HG03103 (cell line): Measurements from ENCODE around the gene PTPRD.

ENCODE experiments used
- ATAC-seq: cut with Tn5 transposase; IDR thresholded peaks from one replicate; pipeline ENCODE4 v1.9.1; 2021; ENCODE audit warnings: low read depth; ENCODE audit not compliant: unreplicated experiment

Gene PTPRD

DNA sequence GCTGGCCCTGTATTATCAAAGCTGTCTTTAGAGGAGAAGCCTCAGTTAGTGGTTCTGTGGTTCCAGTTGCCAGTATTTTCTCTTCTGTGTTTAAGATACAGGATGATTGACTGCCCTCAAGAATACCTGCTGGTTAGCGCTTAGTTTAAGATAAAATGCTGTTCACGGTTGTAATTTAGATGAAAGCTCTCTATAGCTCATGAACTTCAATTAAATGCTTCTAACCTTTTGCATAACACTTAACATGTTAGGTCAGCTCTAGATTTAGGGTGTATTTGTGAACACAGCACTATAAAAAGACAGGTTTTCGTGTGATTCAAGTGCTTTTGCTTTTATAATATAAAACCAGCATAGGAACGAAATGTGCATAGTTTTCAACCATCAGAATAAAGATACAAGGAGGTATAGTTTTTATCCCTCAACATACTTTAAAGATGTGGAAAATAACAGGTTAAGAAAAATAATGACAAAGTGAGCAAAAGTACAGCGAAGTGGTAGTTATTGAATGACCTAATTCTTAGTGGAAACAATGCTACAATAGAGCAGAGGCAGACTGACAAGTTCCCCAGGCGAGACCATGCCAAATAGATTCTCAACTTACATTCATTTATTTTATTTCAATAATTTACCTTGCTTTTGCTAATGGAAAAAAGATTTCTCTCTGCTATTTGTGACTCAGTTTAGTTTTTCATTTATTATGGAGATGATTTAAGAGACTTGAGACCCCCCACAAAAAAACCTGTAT, 2210.7 kb downstream of the PTPRD start:
- no peak for ATAC-seq

DNA sequence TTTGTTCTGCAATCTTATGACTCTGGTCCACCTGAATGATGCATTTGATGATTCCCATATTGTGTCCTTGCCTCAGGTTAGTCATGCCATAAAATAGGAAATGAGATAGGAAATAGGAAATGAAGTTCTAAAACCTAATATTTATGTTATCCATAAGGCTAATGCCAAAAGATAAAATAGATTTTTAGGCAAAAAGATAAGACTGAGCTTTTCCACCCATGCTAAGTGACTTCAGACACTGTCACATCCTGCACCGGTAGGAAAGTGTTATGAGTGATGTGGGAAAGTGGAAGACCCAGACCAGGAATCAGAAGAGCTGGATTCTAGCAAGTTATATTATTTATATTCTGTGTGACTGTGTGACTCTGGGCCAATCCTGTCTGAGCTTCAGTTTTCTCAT, 2212.4 kb downstream of the PTPRD start:
- ATAC-seq: no peak

DNA sequence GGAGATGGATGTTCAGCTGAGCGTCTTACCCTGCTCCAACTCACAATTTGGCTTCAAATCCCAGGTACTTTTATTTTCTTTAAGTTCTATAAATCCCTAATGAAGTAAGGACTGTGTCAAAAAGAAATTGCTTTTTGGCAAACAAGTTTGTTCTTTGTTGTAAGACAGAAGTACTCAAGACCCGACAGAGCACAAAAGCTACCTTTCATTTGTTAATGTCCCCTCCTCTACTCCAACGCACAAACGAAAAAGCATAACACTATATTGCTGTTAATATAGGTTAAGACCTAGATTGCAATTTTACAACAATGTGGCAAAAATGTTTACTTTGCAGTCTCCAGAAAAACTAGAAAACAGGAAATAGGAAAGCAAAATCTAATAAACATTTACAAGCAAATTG, 2217.8 kb downstream of the PTPRD start:
- ATAC-seq: no peak

DNA sequence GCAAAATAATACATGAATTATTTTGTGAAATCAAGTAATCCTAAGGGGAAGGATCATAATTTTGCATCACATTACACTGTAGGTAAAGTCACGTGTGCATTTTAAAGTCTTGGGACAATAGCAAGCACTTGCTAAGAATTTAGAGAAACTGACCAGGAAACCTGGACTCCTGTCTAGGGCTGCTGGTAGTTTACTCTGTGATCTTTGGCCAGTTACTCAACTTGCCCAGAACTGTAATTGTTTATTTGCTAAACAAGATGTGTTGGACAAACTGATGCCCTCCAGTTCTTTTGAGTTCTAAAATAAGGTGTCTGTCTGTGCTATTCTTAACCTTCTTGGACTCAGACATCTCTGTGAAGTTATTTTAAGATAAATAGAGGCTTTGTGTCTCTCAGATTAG, 2218.5 kb downstream of the PTPRD start:
- no peak for ATAC-seq

DNA sequence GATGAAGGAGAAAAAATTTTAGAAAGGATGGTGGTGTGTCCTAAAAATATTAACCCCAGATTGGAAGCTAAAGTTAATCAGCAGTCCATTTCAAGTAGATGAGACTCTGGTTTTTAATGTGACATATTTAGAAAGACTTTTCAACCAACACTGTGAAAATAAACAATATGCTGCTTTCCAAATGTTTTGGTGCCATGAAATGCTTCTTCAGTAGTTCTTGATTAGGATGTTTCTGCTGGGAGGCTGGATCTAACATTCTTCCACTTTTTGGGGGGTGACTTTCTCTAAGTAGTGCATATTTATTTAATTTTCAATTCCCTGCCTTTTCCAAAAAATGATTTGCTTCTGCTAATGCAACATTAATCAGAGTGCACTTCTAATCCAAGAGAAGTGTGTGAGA, 2219.9 kb downstream of the PTPRD start:
- ATAC-seq: no peak

DNA sequence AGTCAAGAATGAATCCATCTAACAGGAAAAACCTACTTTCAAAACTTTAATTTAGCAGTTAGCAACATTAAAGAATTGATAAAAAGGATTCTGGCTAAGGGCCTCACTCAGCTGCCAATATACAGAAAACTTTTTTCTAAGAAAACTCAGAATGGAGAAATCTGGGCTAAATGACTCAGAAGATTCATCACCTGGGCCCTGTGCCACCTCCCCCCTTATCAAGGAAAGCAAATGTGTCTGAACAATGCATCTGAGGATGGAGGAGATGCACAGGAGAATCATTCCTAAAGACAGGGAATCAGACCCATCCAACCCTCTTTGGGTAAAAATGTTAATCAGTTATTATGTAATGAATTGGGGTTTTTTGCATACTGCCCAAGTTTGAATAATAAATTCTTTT, 2221.2 kb downstream of the PTPRD start:
- no peak for ATAC-seq

DNA sequence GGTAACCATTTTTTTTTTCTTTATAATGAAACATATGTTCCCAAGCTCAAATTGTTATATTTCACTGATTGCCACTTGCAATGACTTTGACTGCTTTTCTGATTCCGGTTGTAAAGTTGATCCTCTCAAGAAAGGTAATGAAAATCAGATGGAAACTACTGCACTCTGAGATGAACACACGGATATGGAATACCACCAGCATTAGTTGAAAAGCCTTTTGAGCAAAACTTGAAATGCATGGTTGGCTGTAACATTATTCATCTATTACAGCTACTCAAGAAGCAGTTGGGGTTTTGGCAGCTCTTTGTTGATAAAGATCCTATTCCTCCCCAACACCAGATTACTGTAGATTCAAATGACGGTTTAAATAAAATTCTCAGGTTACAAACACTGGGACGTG, 2221.7 kb downstream of the PTPRD start:
- no peak for ATAC-seq

DNA sequence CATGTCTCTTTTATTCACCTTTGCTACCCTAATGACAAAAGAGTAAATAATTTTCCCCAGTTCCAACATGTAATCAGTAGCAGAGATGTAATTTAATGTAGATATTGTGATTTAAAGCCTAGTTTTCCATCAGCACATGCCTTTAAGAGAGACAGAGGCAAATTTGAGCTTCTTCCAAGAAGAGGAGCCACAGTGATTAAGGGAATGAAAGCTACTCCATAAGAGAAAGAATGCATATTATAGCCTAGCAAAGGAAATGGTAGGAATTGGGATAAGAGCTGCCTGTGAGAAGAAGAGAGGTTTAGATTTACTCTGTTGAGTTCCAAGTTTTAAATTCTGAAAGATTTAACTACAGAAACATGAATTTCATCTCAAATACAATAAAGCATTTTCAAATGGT, 2222.2 kb downstream of the PTPRD start:
- no peak for ATAC-seq

DNA sequence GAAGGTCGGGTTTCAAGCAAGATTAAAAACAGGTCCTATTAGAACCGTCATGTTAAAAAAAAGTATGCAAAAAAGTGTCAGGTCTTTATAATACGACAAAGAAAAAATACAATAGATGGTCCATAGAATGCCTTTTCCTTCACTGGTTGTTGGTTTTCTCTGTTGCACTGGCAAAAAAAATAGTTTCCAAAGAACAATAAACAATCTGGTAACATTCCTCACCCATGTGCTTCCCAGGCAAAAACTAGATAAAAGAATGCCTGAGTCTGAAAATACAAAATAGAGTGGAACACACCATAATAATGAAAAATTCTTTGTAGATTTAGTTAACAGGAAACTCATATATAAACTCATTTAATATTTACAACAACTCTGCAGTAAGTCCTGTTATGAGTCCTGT, 2223.3 kb downstream of the PTPRD start:
- no peak for ATAC-seq

DNA sequence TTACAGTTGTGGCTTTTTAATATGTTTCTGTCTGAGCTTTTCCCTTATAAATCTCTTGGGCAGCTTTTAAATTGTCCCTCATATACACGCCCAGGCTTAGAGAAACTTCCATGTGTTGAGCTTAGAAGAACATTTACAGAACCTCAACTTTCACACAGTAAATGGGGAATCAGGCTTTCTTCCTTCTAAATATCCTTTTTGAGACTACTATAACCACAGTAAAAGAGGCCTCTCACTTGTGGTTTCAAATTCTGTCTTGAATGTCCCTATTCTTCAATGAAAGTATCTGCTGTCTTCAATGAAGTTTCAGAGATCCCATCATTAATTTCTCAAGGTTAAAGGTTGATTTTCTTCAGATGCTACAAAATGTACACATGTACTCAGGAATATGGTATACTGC, 2224.7 kb downstream of the PTPRD start:
- no peak for ATAC-seq

DNA sequence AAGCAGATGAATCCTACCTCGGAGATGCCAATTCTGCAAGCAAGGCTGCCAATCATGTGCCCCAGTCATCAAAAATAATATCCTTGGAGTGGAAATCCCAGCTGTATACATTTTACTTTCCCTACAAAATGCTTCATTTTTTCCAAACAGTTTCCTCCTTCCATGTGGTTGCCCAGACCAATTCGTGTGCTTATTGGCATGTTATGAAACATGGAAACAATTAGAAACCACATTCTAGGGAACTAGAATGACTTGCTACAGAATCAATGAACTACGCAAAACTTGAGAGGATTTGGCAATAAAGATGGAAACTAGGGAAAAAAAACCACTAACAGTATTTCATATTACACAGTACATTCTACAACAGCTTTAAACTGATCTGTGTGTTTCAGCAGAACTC, 2228.7 kb downstream of the PTPRD start:
- ATAC-seq: no peak

DNA sequence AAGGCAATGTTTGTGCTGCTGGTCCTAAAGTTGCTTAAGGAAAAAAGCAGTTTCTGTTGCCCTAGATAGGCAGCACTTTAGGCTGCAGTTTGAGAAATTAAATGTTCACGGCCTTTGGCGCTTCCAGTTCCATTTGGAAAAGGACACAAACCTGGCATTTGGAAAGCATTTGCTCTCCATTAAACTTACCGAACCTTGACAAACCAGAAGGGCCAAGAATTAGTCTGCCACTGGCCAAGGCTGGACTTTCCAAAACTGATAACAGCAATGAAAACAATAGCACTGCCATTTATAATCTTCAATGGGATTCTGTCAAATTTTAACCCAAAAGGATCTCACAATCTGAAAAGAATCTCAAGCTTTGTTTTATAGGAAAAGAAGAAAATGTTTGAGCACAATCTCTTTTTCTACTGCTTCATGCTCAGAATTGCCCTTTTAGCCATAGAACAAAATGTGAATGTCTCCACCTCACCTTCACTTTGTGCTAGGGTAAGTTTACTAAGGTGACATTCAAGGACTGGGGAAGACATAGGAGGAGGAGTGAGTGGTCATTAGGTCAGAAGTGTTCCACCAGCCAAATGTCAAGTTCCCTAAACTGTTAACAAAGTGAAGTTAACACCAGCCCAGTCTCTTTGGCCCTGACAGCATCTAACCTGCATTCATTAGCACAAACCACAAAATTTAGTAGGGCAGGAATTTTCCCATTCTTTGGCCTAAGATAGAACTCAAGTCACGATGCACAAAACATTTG, 2229.8 kb downstream of the PTPRD start:
- ATAC-seq: no peak

DNA sequence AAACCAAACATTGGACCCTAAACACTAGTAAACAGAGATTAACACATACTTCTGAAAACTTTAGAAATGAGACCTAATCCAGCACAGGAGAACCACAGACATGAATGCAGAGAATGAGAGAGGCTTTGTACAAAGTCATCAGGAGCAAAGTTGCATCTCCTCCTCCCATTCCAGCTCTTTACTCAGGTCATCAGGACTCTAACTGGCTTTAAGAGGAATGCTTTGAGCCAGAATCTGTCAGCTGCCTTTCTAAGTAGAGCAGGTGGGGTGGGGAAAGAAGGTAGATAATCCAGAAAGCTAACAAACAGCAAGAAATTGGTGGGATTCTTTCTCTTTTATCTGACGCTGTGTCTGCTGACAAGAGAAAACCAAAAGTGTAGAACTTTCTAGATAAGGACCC, 2230.5 kb downstream of the PTPRD start:
- ATAC-seq: no peak

DNA sequence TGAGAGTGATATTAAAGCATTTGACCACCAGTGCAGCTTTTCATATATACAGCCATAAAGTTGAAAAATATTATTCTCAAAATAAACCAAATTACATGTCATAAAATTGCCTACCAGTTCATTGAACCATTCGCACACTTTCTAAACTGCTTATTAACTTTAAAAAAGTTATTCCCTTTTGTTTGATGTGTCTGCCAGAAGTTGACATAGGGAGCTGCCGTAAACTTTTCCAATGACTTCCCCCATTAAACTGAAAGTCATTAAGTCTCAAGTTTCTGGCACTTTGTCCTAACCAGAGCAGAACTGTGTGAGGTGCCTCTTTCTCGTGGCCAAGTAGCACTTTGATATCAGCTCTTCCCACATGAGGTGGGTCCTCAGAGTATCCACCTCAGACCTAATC, 2231.2 kb downstream of the PTPRD start:
- no peak for ATAC-seq

DNA sequence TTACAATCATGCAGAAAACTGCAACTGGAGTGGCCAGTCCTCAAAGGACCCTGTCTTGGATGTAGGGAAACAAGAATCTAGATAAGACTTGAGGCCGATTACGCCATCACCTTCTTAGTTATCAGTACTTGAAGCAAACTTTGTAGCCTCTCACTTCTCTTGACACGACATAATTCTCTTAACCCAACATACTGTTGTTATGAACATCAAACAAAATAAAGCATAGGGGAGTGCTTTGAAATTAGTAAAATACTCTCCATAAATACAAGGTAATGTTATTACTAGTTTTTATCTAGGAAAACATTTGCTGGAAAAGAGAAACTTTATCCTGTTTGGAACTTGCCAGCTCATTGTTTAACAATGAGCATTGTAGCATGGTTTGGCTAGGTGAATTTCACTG, 2238.3 kb downstream of the PTPRD start:
- ATAC-seq: no peak

DNA sequence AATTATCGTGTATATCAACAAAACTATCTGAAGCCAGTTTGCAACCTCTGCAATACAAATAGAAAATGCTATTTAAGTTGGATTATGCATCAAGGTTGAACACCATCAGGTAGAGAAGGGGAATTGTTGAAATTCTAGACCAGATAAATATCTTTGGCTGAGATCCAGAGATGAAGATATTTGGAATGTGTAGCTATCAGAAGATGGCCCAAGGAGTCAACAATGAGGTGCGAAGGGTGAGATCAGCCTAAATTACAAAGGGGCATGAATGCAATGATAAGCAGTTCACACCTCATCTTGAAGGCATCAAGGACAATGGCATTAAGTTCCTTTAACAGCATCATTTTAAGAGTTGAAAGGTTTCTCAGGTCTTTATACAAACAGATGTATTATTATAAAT, 2241.1 kb downstream of the PTPRD start:
- no peak for ATAC-seq

DNA sequence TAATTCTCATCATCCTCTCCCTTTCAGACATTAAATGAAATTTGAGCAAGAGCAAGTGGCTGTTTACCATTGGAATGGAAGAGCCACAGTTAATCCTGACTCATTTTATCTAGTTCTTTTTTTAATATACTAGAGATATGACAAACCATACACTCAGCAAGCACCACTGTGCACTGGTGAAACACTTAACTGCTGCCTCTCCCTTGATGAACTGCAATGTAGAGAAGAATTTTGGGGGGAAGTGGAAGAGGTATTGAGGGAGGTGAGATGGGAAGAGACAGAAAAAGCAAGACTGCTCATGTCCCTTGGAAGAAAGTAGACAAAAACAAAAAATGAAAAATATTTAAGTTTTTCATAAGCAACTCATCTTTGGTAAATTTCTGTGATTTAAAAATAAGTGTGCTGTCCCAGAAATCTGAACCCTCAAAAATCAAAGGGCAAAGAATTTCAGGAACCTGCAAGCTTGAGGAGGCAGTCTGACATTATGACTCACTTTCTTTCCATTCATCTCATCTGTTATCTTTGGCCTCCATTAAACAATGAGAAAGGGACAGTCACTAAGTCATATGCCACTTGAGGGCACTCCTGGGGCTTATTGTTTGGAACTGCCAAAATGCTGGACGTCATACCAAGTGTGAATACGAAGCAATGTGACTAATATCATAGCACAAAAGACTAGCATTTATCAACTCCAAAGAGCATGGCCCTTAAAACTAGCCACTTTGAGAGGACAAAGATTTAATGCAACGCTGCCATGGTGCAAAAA, 2246.5 kb downstream of the PTPRD start:
- ATAC-seq: no peak

DNA sequence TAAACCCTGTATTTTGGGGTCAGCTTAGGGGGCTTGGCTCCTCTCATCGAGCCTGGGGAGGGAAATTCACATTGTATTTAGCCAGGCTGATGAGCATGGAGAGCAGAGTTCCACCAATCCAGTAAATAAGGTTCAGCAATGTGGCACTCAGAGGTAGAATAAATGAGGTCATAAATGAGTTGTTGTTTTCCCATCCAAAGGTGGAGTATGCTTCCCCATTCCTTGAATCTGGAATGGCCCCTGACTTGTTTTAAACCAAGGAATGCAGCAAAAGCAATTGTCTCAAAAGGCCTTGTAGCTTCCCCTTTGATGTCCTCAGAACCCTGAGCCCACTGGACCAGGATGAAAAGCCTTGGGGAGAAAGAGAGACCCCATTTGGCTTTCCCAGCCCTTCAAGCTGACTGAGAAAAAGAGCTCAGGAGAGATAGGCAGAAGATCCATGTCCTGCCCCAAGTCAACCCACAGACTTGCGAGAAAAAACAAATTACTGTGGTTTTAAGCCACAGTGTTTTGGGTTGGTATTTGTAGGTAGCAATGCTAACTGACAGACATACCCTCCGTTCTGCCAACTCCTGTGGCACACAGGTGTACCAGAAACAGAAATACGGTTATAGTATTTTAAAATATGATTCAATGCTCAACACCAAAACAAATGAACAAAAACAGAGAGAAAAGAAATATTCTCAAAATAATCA, 2247.2 kb downstream of the PTPRD start:
- ATAC-seq: no peak

DNA sequence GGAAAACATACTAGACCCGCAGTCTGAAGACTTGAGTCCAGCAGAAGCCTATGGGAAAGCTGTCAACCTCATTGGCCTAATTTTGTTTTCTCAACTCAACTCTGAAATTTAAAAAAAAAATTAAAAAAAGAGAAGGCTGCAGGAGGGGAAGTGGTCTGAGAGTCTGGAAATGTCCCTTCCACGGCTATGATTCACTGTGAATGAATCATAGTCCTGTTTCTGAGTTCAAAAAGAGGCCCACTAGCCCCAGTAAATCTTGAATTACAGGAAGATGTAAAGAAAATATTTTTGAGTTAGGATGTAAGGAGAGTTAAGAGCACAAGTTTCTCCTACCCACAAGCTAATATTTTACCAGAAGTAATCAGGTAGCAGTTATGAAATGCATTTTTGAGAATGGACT, 2247.8 kb downstream of the PTPRD start:
- ATAC-seq: no peak

DNA sequence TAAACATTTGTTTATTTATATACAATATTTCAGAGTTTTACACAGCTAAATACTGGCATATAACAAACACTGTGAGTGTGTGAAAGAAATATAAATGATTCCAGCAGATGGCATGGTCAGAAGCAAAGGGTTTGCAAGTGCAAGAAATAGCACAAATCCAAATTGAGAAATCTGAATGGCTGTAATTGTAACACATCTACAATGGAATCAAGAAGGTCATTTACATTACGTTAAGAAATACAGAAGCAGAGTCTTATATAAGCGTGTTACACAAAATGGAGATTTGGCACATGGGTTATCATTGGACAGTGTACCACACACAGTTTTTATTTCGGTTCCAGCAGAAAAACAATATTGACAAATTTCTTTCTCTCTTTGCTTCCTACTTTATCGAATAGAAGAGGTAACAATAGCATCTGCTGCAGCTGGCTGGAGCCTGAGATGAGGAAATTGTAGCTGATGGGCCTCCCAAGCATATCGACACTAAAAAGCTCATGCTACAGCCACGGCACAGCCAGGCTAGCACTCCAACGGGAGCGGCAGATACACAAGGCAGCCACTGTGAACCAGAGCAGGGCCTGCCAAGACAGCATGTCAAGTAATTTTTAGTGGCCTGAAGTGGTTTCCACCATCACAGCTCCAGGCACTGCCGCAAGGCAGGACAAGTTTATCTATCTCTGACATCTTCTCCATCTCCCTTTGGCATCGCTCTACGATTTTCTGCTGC, 2248.6 kb downstream of the PTPRD start:
- no peak for ATAC-seq
